Measurements from ENCODE around the gene LEFTY1. TPM values are rescaled to one million over a fixed set of nuclear protein-coding genes. Genes with fewer than 3 reads are reported as not detected.

Gene LEFTY1
- total and polyA plus RNA-seq, 2 of the 13 experiments (the other 11 are each of a cell fraction or from before 2014, with no cell fraction given) = 0.29 to 0.79 TPM

GRCh38 chr1:225853441-225853840, 35.5 kb downstream of the LEFTY1 start:
- Histone ChIP-seq H3K27me3 (ENCODE audit: control insufficient read depth in 1 of 2, insufficient read depth in 2 of 2, low read length in 2 of 2) (no peaks in the 10 kb centered on the region), H3K79me2 (ENCODE audit: insufficient read depth, low read length) (no peaks in the 10 kb centered on the region), H3K4me1 (ENCODE audit: insufficient read depth, low read length) (peaks cover 17% of the 10 kb centered on the region), H3K4me2 (ENCODE audit: low read depth, low read length) (no peak overlapping the region), H3K27ac (ENCODE audit: extremely low read length, insufficient read depth, low read length) (no peak overlapping the region), H2AFZ (ENCODE audit: low read length) (no peak overlapping the region), H3K9ac (ENCODE audit: insufficient read depth, low read depth, low read length) (no peak overlapping the region), H3K36me3 (replicated peaks in 1 of 2; ENCODE audit: control insufficient read depth in 1 of 2, insufficient read depth in 2 of 2, low read length in 2 of 2) (peaks cover 13 to 51% of the 10 kb centered on the region in 2 experiments), H3K4me3 (replicated peaks in 1 of 3; ENCODE audit: insufficient read depth in 1 of 3, low read depth in 2 of 3, low read length in 3 of 3) (no peak overlapping the region), H4K20me1 (ENCODE audit: insufficient read depth, low read length) (no peaks in the 10 kb centered on the region), H3K9me3 (ENCODE audit: low read length) (peaks cover 5% of the 10 kb centered on the region; the same call in 1 of the 2 replicates)
- 88% methylated on average over 4 of the region's 12 CpGs for WGBS (ENCODE audit: low lambda C conversion rate)
- DNase-seq (ENCODE audit: low spot score) = no peak
- CTCF ChIA-PET (ENCODE audit: low intra/inter-chr PET ratio, low total read pairs) = no interaction called here
- intact Hi-C loops (cut with micrococcal nuclease; ENCODE audit: unreplicated experiment) (no loop called here), in situ Hi-C loops (cut with HindIII; ENCODE audit: extremely low pct_ligation_motif_present, low pct_unique_long_range_greater_than_20kb) (no loop called here)
- no TSS peak for BruUV-seq (replicated peaks)
- FAIRE-seq = no peak
- no peak for TF ChIP-seq GLMP (CRISPR knock-in tag; IDR thresholded peaks at IDR 0.05; ENCODE audit: borderline replicate concordance)
- TF ChIP-seq AGO2 (optimal IDR thresholded peaks at IDR 0.05; ENCODE audit: low read depth, low read length) = peak; percentile 20
- ATAC-seq = no peak
- POLR2A ChIA-PET = no interaction called here

- ATAC-seq (no peak), DNase-seq (ENCODE audit: low spot score) (no peak), FAIRE-seq (no peak)
- 96% methylated on average over 8 of the region's 13 CpGs for WGBS (ENCODE audit: low lambda C conversion rate)
- no peak overlapping the region for H3K9ac ChIP-seq (ENCODE audit: insufficient read depth, low read depth, low read length)
- no peaks in the 10 kb centered on the region for H3K79me2 ChIP-seq (ENCODE audit: insufficient read depth, low read length)
- CTCF ChIA-PET (ENCODE audit: low intra/inter-chr PET ratio, low total read pairs) = no interaction called here
- BruUV-seq (replicated peaks) = no TSS peak
- peaks cover 5% of the 10 kb centered on the region; the same call in 1 of the 2 replicates for H3K9me3 ChIP-seq (ENCODE audit: low read length)
- POLR2A ChIA-PET = no interaction called here
- peaks cover 13 to 51% of the 10 kb centered on the region in 2 experiments for H3K36me3 ChIP-seq (replicated peaks in 1 of 2; ENCODE audit: control insufficient read depth in 1 of 2, insufficient read depth in 2 of 2, low read length in 2 of 2)
- in situ Hi-C loops (cut with HindIII; ENCODE audit: extremely low pct_ligation_motif_present, low pct_unique_long_range_greater_than_20kb) = no loop called here
- intact Hi-C loops (cut with micrococcal nuclease; ENCODE audit: unreplicated experiment) = no loop called here
- peaks cover 17% of the 10 kb centered on the region for H3K4me1 ChIP-seq (ENCODE audit: insufficient read depth, low read length)
- no peak overlapping the region for H3K4me2 ChIP-seq (ENCODE audit: low read depth, low read length)
- no peak overlapping the region for H2AFZ ChIP-seq (ENCODE audit: low read length)
- TF ChIP-seq RBM22 (optimal IDR thresholded peaks at IDR 0.05; ENCODE audit: low read length) = peak; percentile 35
- no peak for TF ChIP-seq TFAP4 (IDR thresholded peaks at IDR 0.05; ENCODE audit: borderline replicate concordance, low read depth)
- H3K27me3 ChIP-seq (ENCODE audit: control insufficient read depth in 1 of 2, insufficient read depth in 2 of 2, low read length in 2 of 2) = no peaks in the 10 kb centered on the region
- H4K20me1 ChIP-seq (ENCODE audit: insufficient read depth, low read length) = no peaks in the 10 kb centered on the region
- no peak overlapping the region for H3K27ac ChIP-seq (ENCODE audit: extremely low read length, insufficient read depth, low read length)
- no peak overlapping the region for H3K4me3 ChIP-seq (replicated peaks in 1 of 3; ENCODE audit: insufficient read depth in 1 of 3, low read depth in 2 of 3, low read length in 3 of 3)
Observed at GRCh38 chr1:225852413-225853124, 36.4 kb downstream of the LEFTY1 start.
